OCI-LY7 (cell line): ENCODE measurements around the gene ASXL1. TPM values are rescaled to one million over a fixed set of nuclear protein-coding genes. Genes with fewer than 3 reads are reported as not detected.

Experiments
- BruUV-seq: library from RNA; stranded (reverse); fragments of 400-500 nt; replicated peaks from 2 replicates; lab custom pipeline; 2021; lab: Mats Ljungman, UMichigan
- CTCF ChIA-PET: fragments of 300-600 bp; sonication (Branson Sonifier 250); formaldehyde crosslinking; loops from one replicate; lab custom pipeline; 2022; ENCODE audit warnings: antibody characterized with exemption; ENCODE audit not compliant: unreplicated experiment; lab: Charles Lee
- POLR2A ChIA-PET: fragments of 300-600 bp; sonication (Branson Sonifier 250); formaldehyde crosslinking; loops from one replicate; lab custom pipeline; 2022; ENCODE audit warnings: antibody characterized with exemption; lab: Charles Lee
- DNase-seq: peaks from one replicate; pipeline ENCODE4 v3.0.0-alpha.2; 2015; ENCODE audit warnings: low spot score
- H2AFZ ChIP-seq: fragments of 200-600 bp; sonication (generic), shearing (Covaris generic); 2 replicates; pipeline ENCODE4 v1.6.1; 2014; ENCODE audit warnings: mild to moderate bottlenecking, antibody characterized with exemption, low read length, moderate library complexity
- H3K27ac ChIP-seq: fragments of 200-600 bp; sonication (generic); 2 replicates; pipeline ENCODE4 v1.5.1; 2014; ENCODE audit warnings: mixed run types, low read depth, mild to moderate bottlenecking, moderate library complexity, low read length, inconsistent platforms; ENCODE audit not compliant: poor library complexity, severe bottlenecking
- H3K36me3 ChIP-seq: fragments of 200-600 bp; sonication (generic); 2 replicates; pipeline ENCODE4 v1.6.1; 2014; ENCODE audit warnings: mild to moderate bottlenecking, antibody characterized with exemption, low read length, moderate library complexity, mixed read lengths; ENCODE audit not compliant: insufficient read depth
- H3K4me1 ChIP-seq: fragments of 200-600 bp; sonication (generic); 2 replicates; pipeline ENCODE4 v1.5.1; 2014; ENCODE audit warnings: mild to moderate bottlenecking, low read length; ENCODE audit not compliant: insufficient read depth, poor library complexity, severe bottlenecking
- H3K4me2 ChIP-seq: fragments of 200-600 bp; sonication (generic); 2 replicates; pipeline ENCODE4 v1.6.1; 2014; ENCODE audit warnings: mild to moderate bottlenecking, low read length
- H3K4me3 ChIP-seq: fragments of 200-600 bp; sonication (generic); 2 replicates; pipeline ENCODE4 v1.5.1; 2014; ENCODE audit warnings: mild to moderate bottlenecking, low read depth, low read length; ENCODE audit not compliant: poor library complexity, severe bottlenecking
- H3K79me2 ChIP-seq: fragments of 200-600 bp; sonication (generic); 2 replicates; pipeline ENCODE4 v1.6.1; 2016; ENCODE audit warnings: low read depth, mild to moderate bottlenecking, low read length, moderate library complexity, mixed read lengths; ENCODE audit not compliant: insufficient read depth
- H3K9me2 ChIP-seq: fragments of 200-600 bp; sonication (generic); 2 replicates; pipeline ENCODE4 v1.6.1; 2016; ENCODE audit warnings: mild to moderate bottlenecking, low read length, mixed read lengths; ENCODE audit not compliant: insufficient read depth
- H3K9me3 ChIP-seq: fragments of 200-600 bp; sonication (generic); 2 replicates; pipeline ENCODE4 v1.6.1; 2014; ENCODE audit warnings: mild to moderate bottlenecking, mixed run types, low read length, mixed read lengths
- H4K20me1 ChIP-seq: fragments of 200-600 bp; sonication (generic); 2 replicates; pipeline ENCODE4 v1.6.1; 2014; ENCODE audit warnings: mild to moderate bottlenecking, antibody characterized with exemption, low read length, moderate library complexity, mixed read lengths; ENCODE audit not compliant: insufficient read depth
- CTCF ChIP-seq: fragments of 200-600 bp; sonication (generic); conservative IDR thresholded peaks from 2 replicates; pipeline ENCODE4 v1.5.1; 2014; ENCODE audit warnings: mild to moderate bottlenecking, antibody characterized with exemption, low read length, moderate library complexity, mixed read lengths
- EZH2phosphoT487 ChIP-seq: fragments of 200-600 bp; sonication (generic); IDR thresholded peaks from 2 replicates; pipeline ENCODE4 v1.6.1; 2018; ENCODE audit warnings: low read depth, borderline replicate concordance, mild to moderate bottlenecking, mixed run types, antibody characterized with exemption, low read length, moderate library complexity, mixed read lengths
- intact Hi-C: fragments of 100-400 bp; cut with micrococcal nuclease; formaldehyde crosslinking; loops from one replicate; pipeline ENCODE4 v1.10.0; 2022; ENCODE audit not compliant: unreplicated experiment
- total RNA-seq, 2 experiments: library from RNA; depleted of rRNA in 1 of 2; stranded (reverse); fragments of >200 nt in 1 of 2; shearing (Covaris generic) in 1 of 2; gene quantifications; 2 replicates each; pipeline ENCODE4 v1.2.3, GENCODE V29; 2014 to 2022

Gene ASXL1
- total RNA-seq, 2 experiments from 2014 or later = 84.7 to 122 TPM

GRCh38 chr20:32487381-32487780 lies 129.2 kb downstream of the ASXL1 start:
- Histone ChIP-seq H3K36me3 (no peaks in the 10 kb centered on the region), H3K4me3 (no peak overlapping the region), H4K20me1 (no peaks in the 10 kb centered on the region), H3K27ac (no peak overlapping the region), H3K9me3 (no peaks in the 10 kb centered on the region), H3K4me1 (peaks cover 19% of the 10 kb centered on the region), H3K4me2 (no peak overlapping the region), H3K9me2 (no peaks in the 10 kb centered on the region), H3K79me2 (no peaks in the 10 kb centered on the region), H2AFZ (no peak overlapping the region)
- intact Hi-C loops = no loop called here
- TF ChIP-seq EZH2phosphoT487 (no peak), CTCF (no peak)
- no TSS peak for BruUV-seq
- ChIA-PET CTCF (no interaction called here), POLR2A (no interaction called here)
- no peak for DNase-seq

- CTCF ChIA-PET = no interaction called here
- POLR2A ChIA-PET = no interaction called here
- Histone ChIP-seq H3K9me2 (no peaks in the 10 kb centered on the region), H3K27ac (no peak overlapping the region), H3K9me3 (no peaks in the 10 kb centered on the region), H4K20me1 (no peaks in the 10 kb centered on the region), H2AFZ (no peak overlapping the region), H3K4me2 (no peak overlapping the region), H3K79me2 (no peaks in the 10 kb centered on the region), H3K4me1 (peaks cover 14% of the 10 kb centered on the region), H3K4me3 (no peak overlapping the region), H3K36me3 (no peaks in the 10 kb centered on the region)
- TF ChIP-seq EZH2phosphoT487 = no peak
- TF ChIP-seq CTCF = no peak
- no peak for DNase-seq
- no TSS peak for BruUV-seq
- intact Hi-C loops = no loop called here
Measured at GRCh38 chr20:32488066-32488838, 130.1 kb downstream of the ASXL1 start.

Other genes with a start within 250 kb of the ASXL1 start
- gene TM9SF4, start 248.6 kb upstream of the ASXL1 start, total RNA-seq (2014; rRNA removed; shearing (Covaris generic)) = 16.6 and 20.8 TPM in 2 replicates
- 38.9 and 40.7 TPM in 2 replicates for gene TM9SF4, start 248.6 kb upstream of the ASXL1 start, total RNA-seq (2022)
- 7.4 and 9.8 TPM in 2 replicates for gene PLAGL2, start 150.6 kb upstream of the ASXL1 start, total RNA-seq (2014; rRNA removed; shearing (Covaris generic))
- gene PLAGL2, start 150.6 kb upstream of the ASXL1 start, total RNA-seq (2022) = 40.3 and 42.9 TPM in 2 replicates
- gene POFUT1, start 150.5 kb upstream of the ASXL1 start, total RNA-seq (2014; rRNA removed; shearing (Covaris generic)) = 16.8 and 21.4 TPM in 2 replicates
- gene POFUT1, start 150.5 kb upstream of the ASXL1 start, total RNA-seq (2022) = 27.8 and 33.1 TPM in 2 replicates
- 7.9 and 8.2 TPM in 2 replicates for gene KIF3B, start 80.7 kb upstream of the ASXL1 start, total RNA-seq (2014; rRNA removed; shearing (Covaris generic))
- gene KIF3B, start 80.7 kb upstream of the ASXL1 start, total RNA-seq (2022) = 20.8 and 25.2 TPM in 2 replicates
- gene NOL4L, start 227.0 kb downstream of the ASXL1 start, total RNA-seq (2014; rRNA removed; shearing (Covaris generic)) = 1.5 and 4.2 TPM in 2 replicates
- 3.3 and 3.9 TPM in 2 replicates for gene NOL4L, start 227.0 kb downstream of the ASXL1 start, total RNA-seq (2022)